NCI-H1436 (cell line): ENCODE measurements around the gene BCORL1.
A peak's percentile ranks its signal among the peaks of the same experiment; 100 is the strongest.

ENCODE experiments used
- DNase-seq: peaks from one replicate; lab custom pipeline; 2025; lab: John Stamatoyannopoulos, UW

BCORL1 gene

GRCh38 chrX:130060122-130061069, 78.0 kb downstream of the BCORL1 start:
- DNase-seq, result peak; percentile 70

GRCh38 chrX:130066975-130067615, 84.7 kb downstream of the BCORL1 start:
- no peak for DNase-seq

DNA sequence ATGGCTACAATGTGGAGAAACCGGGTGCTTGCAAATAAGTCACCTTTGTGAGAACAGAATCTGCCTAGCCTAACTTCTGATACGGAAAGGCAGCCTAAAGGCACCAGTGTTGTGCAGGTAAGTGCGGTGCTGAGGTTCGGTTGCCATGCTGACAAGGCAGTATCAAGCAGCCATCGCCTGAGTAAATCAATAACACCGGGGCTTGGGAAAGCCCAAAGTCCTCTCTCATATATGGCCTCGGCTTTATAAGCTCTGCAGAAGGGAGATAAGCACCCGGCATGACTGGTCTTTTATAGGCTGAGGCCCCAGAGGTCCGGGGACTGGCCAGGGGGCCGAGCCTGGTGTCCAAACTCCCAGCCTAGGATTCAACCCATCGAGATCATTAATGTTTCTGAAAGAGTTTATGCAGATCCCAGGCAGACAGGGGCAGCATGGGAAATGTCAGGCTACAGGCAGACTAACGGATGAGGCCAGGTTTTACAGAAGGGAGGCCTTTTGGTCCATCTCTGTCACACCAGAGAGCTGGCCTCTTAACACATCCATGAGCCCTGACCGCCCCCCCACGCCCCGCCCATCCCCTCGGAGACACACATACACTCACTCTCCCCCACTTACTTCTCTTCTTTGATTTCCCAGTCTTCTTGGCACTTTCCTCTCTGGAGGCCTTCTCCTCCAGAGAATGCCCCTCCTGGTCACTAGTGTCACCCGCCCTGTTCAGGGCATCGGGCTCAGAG, 89.3 kb downstream of the BCORL1 start:
- no peak for DNase-seq

- no peak for DNase-seq
Observed at GRCh38 chrX:130072345-130072740, 89.9 kb downstream of the BCORL1 start.

- no peak for DNase-seq
Observed at GRCh38 chrX:130075777-130076176, 93.3 kb downstream of the BCORL1 start.

DNA sequence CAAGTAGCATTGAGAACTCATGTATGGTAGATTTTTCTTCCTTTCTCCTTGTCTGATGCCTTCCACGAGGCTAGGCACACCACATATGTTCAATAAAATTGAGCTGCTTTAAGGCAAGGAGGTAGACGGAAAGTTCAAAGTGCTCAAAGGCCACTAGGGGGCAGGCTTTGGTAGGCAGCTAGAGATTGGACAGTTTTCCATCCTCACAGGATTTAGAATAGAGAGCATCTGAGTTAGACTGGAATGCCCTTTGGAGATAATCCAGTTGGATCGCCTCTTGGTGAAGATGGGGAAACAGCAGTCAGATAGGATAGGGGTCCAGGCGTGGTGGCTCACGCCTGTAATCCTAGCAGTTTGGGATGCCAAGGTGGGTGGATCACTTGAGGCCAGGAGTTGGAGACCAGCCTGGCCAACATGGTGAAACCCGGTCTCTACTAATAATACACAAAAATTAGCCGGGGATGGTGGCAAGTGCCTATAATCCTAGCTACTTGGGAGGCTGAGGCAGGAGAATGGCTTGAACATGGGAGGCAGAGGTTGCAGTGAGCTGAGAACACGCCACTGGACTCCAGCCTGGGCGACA, 97.5 kb downstream of the BCORL1 start:
- peak; percentile 47 for DNase-seq

DNA sequence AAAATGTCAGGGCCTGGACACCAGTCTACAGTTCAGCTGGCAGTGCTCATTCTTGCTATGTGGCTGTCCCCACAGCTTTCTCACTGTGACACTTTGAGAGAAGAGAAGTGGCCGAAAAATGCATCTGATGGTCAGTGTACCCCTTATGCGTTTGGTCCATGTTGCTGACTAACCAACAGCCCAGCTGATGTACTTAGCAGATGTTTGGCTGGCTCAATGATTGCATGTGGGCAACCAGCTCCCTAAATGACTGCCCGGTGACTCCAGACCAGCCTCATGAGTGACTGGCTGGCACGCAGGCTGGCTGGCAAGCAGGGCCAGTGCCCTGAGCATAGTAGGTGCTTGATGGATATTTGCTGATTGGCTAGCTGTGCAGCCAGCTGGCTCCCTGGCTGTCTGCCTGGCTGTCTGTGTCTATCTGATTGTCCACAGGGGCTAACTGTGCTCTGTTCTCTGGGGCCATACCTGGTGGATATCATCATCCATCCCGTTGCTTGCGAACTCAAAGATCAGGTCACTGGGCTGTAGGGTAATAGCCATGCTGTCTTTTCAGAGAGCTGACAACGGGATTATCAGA, 98.4 kb downstream of the BCORL1 start:
- no peak for DNase-seq

- no peak for DNase-seq
Observed at GRCh38 chrX:130081421-130082045, 99.1 kb downstream of the BCORL1 start.

GRCh38 chrX:130082244-130083106, 100.0 kb downstream of the BCORL1 start:
- DNase-seq, result no peak

DNA sequence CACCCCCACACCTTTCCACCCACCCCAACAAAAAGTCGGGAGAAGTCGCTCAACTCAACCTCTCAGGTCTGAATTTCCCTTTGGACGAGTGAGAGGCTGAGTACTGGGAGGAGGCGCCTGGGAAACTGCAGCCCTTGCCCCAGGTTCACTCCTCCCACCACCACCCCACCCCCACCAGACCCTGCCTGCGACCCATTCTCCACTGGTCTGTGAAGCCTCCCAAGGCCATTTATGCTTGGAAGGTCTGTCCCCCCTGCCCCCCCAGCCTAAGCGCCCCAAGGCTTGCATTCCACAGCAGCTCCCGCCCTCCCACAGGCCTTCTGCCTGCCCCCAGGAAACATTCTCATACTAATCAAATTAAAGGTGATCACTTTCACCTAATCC, 100.7 kb downstream of the BCORL1 start:
- no peak for DNase-seq

DNA sequence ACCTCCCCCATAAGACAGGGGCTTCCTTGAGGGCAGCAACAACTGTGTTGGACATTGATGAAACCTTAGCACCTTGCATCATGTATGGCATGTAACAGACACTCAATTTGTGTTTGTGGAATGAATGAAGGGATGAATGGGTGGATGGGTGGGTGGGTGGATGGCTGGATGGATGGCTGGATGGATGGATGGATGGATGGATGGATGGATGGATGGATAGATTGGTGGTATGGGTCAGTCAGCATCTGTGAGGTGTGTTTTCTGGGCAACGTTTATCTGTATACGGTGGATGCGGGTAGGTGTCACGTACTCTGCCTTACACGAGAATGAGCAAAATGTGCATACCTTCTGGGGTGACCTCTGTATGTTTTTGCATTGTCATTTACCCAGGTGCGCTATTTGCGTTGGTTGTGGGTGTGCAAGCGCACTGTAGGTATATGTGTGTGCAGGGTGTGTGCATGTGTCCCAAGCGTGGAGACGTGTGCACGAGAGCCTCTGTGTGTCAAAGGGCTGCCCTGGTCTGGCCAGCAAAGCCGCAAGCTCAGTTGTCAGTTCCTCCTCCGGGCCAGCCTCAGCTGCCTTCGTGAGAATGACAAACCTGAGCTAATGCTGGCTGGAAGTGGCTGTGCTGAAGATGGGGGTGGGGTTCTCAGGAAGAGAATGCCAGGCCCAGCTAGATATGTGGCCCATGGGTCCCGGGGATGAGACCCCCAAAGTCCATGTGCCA, 101.4 kb downstream of the BCORL1 start:
- no peak for DNase-seq

DNA sequence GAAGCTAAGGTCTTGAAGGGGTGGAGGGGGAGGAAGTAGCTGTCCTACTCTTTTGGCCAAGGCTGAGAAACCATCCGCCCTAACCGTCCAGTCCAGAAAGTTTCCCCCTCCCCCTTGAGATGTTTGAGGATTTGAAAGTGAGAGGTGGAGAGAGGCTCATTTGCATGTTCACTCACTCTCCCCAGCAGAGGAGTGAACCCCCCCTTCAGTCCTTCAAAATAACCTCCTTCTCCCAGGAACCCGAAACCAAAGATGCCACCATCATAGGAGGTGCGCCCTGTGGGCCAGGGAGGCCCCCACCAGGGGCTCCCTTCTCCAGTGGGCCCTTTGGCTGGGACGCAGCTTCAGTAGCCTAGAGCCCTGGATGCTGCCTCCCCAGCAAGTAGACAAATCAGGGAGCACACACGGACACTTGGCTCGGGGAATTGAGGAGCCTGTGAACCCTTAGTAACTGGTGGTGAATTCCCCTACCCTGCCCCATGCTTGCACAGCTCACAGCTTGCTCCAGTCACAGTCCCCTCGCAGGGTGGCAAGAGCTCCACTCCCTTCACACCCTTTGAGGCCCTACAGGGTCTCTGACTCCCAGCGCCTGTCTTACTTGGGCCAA, 102.3 kb downstream of the BCORL1 start:
- no peak for DNase-seq

DNA sequence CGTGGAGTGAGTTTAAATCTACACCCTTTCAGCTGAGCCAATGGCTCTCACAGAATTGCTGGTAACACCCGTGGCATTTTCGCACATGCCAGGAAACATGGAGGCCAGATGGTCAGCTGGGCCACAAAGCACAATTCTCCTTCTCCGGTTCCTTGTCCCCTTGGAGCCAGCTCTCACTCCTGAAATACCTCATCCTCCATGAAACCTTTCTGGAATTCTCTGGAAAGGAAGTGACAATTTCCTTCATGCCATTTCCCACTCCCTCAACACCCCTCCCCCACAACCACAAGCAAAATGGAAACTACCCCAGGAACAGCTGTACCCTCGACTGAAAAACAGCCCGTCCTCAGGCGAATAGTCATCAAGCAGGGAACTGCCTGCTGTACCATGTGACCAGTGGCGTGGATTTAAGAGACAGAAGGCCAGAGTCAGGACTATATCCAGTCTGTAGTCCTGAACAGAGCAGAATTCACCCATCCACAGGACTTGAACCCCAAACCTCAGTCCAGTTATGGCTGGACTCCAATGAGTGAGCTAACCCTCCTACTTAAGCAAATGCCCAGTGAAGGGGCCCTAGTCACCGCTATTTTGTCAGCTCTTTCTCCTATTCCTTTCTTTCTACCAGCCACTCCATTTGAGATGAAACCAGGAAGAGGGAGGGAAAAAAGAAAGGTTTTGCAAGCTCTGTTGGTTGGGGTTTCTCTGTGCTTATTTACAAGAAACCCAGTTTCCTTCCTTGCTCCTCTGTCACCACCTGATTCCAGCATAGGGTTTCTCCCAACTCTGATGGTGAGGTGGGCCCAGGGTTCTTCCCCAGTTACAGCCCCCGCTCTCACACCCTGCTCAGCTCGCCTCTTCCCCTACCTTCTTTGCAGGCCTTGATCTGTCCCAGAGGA, 103.4 kb downstream of the BCORL1 start:
- no peak for DNase-seq

DNA sequence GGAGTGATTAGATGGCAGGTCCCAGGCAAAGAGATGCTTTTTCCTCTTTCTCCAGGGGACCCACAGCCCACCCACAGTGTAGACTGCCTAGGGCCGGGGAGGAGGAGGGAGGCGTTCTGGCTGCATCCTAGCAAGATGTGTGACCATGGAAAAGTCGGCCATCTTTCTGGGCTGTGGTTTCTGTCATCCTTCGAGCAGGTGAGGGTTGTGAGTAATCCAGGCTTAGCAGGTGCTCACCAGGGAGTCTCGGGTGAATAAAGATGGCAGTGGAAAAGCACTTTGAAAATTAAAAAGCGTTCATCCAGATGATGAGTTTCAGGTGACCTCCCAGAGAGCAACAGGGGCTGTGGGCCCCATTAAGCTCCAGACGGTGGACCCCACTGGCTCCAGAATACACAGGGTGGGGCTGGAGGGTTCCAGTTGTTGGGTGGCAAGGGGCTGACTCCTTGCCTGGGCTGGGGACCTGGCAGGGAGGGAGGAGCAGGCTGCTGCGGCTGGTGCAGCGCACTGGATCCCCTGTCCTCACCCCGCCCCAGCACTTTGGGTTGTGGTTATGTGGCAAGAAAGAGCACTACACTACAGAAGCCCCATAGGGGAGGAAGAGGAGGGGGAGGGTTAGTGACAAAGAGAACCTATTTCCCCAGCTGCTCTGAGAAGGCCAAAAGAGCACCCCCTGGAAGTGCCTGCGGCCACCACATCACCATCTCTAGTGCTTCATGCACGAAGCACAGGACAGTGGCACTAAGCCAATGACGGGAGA, 104.2 kb downstream of the BCORL1 start:
- no peak for DNase-seq

DNA sequence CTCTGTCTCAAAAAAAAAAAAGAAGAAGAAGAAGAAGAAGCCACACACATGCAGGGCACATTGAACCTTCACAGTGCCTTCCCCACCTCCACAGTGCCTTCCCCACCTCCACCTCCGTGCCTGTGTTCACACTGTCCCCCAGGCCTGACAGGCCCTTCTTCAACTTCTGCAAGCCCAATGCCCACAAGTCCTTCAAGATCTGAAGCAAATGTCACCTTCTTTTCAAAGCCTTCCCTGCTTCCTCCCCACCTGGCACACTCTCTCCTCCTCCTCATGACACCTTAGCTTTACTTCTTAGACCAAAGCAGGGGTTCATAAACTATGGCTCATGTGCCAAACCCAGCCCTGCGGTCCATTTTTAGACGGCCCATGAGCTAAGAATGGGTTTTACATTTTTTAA, 107.9 kb downstream of the BCORL1 start:
- DNase-seq, result no peak

GRCh38 chrX:130091980-130092522, 109.6 kb downstream of the BCORL1 start:
- DNase-seq, result no peak

- DNase-seq, result no peak
Observed at GRCh38 chrX:130093271-130093670, 110.8 kb downstream of the BCORL1 start.
